ENCODE data around the gene VN1R5.
"Not testable (repeated sequence)": the region's sequence is repeated elsewhere in the genome, so short reads cannot be mapped to it uniquely, and the experiment has no call there.

VN1R5 gene

DNA sequence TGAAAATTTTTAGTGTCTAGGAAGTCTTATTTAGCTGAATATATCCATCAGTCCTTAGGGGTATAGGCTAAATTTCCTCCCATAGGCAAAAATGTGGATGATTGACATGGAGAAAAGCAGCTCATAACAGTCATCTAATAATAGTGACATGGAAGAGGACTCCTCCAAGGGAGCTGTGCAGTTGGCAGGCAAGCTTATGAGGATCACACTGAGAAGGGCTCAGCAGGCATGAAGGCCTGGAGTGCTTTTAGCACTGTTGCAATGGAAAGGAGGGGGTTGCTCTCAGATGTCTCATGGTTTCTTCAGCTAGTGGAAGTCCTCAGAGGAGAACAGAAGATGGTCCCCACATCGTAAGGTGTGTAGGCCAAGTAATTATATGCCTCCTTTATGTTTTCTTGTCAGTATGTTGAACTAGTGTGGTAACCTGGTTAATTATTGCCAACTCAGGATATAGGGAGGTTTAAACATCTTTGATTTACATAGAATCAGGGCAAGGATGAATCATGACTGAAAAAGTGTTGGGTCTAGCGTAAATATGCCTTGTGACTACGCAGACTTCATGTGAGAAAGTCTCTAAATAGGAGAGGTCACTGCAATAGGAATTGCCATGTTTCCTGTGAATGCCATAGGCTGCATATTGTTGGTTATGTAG is 18.9 kb downstream of the VN1R5 start:
- no peak for DNase-seq

DNA sequence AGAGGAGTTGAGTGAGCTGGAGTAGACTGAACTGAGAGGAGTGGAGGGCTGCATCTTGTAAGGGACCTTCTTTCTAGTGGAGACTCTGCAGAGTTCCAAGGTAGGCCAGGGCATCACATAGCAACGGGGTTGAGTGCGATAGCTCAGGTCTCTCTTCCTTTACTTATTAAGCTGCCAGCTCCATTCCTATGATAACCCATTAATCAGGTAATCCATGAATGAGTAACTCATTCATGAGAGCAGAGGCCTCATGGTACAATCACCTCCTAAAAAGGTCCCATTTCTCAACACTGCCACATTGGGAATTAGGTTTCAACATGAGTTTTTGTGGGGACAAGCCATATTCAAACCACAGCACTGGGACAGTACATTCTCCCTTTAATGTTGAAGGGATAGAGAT is 21.3 kb downstream of the VN1R5 start:
- no peak for DNase-seq

DNA sequence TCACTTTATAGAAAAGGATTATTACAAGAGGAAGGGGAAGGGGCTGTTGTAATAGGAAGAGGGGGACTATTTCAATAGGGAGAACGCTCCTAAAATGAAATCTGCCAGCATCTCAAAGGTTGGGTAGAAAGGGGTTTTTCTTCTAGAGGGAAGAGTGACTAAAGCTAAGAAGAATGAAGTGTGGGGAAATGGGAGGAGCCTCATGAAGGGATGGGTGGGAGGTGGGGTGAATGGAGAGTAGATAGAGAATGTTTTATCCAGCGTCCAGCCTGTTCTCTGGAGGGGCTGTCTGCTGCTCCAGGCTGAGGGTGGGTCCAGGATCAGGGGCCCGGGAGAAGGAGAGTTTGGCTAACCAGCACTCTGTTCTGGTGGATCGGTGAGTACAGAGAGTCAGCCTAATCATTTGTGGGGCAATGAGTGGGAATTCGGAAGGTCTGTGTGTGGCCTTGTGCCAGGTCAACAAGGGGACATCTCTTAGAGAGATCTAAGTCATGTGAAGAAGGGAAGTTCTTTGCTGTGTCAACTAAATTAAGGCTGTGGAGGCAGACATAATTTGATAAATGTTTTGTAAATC is 25.2 kb downstream of the VN1R5 start:
- no peak for DNase-seq

DNA sequence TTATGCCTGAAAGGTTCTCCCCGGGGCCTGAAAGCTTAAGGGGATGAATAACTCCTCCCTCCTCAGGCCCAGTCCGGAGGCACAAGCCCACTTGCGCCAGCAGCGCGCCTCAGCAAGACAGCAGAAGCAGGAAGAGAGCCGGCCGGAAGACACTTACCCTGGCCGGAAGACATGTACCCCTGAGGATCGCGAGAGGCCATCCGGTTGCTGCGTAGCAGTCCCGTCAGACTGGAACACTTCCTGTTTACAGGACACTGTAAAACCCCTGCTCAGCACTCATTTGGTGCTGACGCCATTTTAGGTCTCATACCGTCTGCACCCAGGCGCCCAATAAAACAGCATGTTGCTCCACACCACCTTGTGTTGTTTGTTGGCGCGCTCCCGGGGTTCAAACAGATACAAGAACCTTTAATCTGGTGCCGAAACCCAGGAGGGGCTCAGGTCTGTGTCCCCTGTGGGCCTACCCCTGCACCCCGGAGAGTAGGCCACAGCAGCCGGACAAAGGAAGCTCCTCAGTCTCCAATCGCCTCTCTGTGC is 30.3 kb downstream of the VN1R5 start:
- DNase-seq = no peak

DNA sequence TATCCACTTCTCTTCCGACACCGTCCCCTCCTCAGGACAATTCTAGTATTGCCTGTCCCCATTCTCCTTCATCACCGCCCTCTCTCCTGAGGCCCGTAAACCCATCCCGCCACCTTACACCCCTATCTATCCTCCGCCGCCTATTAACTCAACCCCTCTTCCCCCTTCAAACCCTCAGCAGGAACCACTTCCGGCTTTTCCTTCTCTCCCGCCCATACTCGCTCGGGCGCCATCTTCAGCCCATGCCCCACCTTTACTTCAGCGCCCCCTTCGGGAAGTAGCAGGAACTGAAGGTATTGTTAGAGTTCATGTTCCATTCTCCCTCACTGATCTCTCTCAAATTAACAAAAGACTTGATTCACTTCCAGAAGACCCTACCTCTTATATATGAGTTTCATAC is 31.6 kb downstream of the VN1R5 start:
- DNase-seq = no peak

DNA sequence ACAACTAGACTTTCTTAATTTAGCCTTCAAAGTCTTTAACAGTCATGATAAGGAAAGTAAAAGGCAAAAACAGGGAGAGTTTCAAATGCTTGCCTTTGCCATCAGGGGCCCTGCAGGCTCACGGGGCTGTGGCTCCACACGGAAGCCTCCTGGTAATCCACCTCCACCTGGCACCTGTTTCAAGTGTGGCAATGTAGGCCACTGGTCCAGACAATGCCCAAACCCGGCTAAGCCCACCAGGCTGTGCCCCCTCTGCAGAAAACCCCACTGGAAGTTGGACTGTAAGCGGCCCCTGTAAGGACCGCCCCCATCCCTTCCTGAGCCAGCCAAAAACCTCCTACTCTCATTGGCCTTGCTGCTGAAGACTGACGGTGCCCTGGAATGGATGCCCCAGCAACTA is 32.5 kb downstream of the VN1R5 start:
- no peak for DNase-seq

DNA sequence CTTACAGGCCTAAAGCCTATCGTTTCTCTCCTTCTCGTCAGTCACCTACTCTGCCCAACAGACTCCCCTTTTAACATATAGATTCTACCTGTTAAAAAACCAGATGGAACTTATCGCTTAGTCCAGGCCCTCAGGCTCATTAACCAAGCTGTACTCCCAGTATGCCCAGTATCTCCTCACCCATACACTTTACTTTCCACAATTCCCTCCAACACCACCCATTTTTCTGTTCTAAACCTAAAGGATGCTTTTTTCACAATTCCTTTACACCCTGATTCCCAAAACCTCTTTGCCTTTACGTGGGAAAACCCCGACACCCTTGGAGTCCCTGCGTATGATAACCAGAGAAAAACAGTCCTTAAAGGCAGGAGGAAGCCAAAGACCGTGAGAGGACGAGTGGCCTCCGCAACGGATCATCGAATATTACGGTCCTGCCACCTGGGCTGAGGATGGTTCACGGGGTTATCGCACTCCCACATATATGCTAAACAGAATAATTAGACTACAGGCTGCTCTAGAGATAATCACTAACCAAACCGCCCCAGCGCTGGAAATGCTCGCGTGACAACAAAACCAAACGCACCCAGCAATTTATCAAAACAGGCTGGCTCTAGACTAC is 33.5 kb downstream of the VN1R5 start:
- not testable (repeated sequence) for DNase-seq

DNA sequence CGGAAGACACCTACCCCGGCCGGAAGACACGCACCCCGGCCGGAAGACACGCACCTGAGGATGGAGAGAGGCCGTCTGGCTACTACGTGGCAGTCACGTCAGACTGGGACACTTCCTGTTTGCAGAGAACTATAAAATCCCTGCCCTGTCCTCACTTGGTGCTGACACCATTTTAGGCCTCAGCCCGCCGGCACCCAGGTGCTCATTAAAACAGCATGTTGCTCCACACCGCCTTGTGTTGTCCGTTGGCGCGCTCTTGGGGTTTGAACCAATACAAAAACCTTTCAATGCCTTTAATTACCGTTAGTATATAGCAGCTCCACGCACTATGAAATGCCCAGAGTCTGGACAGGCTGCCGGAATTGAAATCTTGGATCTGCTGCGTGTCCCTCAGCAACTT is 34.7 kb downstream of the VN1R5 start:
- DNase-seq = no peak

DNA sequence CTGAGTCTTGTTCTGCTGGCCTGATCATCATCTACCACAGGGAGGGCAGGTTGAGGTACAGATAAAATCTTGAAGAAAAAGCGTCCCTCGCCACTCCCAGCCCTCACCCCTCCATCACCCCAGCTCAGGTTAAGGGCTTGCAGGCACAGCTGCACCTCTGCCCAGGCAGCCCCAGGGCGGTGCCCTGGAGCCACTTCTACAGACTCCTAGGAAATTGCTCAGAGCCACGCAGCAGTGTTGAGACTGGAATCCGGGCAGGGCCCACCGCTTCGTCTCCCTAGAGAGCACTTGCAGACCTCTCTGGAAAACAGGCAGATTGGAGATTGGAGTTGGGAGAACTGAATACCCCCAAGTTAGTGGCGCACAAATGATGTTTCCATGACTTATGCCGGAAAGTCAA is 35.3 kb downstream of the VN1R5 start:
- DNase-seq = no peak

DNA sequence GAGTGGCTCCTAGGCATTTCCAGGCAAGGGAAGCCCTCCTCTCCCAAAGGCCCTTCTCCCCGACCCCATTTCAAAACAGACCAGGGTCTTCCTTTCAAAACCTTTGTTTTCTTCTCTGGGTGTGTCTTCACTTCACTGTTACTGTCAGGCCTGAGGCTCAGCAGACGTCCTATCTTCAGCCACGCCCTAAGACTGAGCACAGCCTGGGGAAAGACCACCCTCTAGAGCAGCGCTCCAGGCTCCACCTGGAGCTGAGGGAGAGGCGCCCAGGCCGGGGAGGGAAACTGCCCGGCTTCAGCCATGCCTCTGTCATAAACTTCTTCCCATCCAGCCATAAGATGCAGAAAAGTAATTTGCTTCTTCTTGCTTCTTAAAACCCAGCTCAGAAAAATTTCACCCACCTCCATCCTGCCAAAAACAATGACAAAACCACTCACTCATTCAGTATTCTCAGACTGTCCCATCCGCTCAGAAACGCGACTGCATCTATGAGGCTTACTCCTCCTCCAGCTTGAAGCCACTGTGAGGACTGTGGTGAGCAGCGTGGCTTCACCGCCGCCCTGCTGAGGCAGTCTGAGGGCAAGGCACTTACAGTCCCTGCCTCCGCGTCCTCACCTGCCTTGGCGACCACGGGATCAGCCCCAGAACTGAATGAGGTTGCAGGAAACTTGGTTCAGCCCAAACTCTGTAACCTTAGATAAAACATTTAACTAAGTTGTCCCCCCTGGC is 36.1 kb downstream of the VN1R5 start:
- DNase-seq = no peak

DNA sequence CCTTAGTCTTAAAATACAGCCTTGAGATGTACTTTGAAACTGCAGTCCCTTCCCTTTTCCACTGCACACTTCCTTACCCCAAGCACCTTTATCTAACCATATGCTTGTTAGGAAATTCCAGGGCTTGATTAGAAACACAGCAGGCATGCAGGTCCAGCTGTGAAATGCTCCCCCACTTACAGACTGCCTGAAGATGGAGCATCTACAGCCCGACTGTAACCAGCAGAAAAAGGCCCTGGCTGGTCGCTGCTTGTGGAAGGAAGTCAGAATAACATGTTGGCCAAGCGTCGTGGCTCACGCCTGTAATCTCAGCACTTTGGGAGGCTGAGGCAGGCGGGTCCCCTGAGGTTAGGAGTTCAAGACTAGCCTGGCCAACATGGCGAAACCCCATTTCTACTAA is 37.2 kb downstream of the VN1R5 start:
- DNase-seq = no peak

DNA sequence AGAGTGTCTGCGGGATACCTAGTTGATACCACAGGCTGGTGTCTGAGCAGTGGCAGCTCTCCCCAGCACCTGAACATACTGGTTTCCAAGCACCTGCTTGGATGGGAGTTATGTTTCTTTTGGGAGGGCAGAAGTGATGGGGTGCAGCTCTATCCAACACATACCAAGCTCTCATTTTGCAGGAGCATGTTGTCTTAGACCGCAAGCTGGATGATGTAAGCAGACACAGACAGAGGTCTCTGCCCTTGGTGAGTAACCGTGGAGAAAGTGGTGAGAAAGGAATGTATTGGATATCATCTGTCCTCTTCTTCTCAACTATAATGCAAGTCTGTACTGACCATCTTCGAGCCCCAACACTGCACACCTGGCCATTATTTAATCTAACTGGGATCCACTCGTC is 38.4 kb downstream of the VN1R5 start:
- no peak for DNase-seq

DNA sequence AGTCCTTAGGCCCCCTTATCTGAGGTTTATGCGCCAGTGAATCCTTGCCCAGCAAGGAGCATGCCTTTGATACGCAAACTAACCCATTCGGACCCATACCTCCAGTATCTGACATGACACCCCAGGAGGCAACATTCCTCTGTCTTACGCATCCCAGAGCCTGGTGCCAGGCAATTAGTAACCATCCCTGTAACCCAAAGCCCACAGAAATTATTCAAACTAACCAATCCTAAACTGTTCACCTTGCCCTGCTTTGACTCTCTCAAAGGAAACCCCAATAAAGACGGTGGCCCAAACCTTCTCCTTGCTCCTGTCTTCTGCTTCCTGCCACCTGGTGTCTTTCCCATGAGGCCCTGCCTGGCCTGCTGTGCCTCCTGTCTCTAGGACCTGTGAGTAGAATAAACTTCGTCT is 39.4 kb downstream of the VN1R5 start:
- no peak for DNase-seq

DNA sequence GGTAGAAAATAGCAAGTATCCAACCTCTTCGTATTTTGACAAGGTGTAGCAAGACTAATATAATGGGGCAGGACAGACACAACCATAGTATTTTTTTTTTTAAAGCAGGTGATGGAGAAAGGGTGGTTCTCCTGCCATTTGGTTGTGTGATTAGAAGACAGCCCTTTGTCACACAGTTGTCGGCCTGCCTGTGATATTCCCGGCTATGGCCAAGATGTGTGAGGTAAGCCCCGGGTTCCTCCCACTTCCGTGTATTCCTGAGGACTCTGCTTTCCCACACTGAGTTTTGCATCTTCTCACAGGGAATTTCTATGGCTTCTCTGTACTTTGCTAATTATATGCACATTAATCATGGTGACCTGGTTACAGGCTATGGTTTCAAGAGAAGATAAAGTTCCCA is 39.9 kb downstream of the VN1R5 start:
- DNase-seq = no peak

DNA sequence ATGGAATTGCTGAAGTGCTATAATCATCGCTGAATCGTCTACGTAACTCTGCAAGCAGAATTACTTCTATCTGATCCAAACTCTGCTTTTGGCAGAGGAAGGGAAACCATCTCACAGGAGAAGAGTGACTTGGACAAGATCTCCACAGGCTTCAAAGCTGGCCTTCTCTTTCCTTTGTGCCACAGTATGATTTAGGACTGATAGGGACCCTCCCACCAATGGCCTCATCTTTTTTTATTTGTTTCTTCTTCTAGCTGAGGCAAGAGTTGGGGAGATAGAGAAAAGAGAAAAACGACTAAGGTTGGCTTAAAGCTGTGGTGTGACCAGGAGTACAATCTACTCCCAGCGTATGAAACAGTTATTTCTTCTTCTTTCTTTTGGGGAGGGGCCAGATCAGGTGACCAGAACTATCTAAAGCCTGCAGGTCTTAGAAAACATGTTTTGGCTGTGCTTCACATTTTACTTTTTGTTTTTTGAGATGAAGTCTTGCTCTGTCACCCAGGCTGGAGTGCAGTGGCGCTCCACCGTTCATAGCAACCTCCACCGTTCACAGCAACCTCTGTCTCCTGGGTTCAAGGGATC is 40.8 kb downstream of the VN1R5 start:
- DNase-seq = no peak

DNA sequence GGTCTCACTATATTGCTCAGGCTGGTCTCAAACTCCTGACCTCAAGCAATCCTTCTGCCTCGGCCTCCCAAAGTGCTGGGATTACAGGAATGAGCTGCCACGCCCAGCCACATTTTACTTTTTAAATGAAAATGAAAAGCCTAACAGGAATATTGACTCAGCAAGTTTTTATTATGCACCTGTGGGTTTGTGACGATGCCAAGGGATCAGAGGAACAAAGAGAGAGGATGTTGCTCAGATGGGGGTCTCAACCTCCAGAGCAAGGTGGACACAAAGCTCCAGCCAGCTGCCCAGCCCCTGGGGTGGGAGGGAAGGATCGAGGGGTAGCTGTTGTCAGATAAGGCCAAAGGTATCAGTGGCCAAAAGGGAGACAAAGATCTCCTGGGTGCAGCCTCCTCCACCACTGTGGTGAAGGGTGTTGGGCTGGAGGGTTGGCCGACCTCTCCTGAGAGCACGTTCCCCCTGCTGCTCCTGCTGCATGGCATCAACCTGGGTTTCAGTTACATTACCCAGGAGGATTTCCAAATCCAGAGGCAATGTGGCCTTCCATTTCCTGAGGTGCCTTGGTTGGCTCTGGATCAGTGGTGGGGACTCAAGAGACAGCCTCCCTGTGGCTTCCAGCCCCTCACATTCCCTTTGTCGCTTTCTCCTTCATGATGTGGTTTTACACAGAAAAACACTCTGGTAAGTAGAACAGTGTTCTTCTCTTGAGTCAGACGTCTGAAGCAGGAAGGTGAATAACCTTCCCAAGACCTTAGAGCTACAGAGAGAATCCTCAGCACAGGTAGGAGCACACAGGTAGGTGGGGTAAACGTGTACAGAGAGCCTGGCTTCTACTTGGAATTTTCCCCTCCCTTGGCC is 41.6 kb downstream of the VN1R5 start:
- DNase-seq = no peak

DNA sequence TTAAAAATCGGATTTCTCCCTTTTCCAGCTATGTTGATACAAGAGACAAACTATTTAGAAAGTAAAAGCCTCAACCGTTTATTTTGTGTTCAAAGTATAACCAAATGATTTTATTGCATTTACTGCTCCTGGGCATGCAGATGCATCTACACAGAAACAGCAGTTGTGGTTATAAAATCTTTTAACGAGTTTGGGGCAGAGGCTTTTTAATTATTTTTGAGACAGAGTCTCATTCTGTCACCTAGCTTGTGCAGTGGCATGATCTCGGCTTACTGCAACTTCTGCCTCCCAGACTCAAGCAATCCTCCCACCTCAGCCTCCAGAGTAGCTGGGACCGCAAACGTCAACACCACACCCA is 42.2 kb downstream of the VN1R5 start:
- no peak for DNase-seq

DNA sequence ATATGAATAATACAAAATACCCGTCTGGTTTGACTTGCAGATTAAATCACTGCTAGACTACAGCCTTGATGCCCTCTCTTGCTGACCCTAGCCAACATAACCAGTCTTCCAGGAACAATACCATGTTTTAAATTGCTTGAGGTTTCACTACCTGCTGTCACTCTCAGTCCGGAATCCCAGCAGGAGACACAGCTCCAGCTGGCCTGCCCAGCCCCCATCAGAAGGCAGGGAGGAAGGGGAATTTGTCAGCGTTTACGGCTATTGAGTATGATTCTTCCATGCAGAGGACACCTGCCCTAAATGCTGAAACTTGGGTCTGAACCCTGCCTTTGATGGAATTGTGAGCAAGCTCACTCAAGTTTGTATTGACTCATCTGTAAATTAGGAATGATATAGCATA is 42.8 kb downstream of the VN1R5 start:
- no peak for DNase-seq

DNA sequence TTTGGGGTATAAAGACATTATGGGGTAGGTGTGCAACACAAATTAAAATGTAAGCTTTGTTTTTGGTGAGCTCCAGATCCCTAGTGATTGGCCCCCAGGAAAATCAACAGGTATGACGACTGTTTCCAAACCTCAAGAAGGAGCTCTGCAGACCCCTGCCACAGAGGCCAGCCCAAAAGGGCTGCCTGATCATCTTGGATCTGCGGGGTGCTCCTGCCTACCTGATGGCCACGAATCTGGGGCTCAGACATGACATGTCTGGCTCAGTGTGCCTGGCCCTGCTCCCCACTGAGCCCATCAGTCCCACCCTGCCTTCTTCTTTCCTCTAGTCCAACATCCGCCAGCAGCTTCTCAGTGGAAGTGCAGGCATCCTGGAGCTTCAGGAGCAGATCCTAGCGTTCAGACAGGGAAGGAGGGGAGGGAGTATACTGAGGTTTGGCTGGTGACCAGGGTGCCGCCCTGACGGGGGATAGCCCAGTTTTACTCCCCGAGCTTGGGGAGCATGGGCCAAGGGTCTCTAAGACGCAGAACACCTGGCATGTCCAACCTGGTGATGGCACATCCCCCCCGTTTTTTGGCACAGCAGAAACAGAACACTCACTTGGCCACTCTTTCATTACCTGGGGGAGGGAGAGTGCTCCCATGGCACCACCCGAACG is 44.0 kb downstream of the VN1R5 start:
- no peak for DNase-seq

DNA sequence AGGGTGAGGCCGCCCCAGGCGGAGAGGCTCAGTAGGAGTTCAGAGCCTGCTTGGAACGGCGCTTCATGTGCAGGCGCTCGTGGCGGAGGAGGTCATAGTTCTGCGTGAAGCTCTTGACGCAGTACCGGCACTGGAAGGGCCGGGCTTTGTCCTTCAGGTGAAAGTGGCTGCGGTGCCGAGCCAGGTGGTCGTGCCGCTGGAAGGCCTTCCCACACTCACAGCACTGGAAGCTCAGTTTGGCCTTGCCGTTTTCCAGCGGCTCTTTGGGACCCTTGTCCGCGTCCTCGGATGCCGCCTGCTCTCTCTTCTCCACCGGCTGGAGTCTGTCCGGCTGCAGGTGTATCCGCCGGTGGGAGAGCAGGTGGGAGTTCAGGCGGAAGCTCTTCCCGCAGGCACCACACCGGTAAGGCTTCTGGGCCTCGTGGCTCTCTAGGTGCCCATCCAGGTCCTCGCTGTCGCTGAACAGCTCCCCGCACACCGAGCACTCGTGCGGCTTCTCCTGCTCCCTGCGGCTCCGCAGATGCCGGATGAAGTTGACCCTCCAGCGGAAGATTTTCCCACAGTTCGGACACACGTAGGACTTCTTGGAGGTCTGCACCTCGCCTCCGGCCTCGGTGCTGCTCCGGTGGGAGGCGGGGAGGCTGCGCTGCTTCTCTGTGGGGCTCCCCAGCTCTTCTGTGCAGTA is 44.8 kb downstream of the VN1R5 start:
- no peak for DNase-seq

DNA sequence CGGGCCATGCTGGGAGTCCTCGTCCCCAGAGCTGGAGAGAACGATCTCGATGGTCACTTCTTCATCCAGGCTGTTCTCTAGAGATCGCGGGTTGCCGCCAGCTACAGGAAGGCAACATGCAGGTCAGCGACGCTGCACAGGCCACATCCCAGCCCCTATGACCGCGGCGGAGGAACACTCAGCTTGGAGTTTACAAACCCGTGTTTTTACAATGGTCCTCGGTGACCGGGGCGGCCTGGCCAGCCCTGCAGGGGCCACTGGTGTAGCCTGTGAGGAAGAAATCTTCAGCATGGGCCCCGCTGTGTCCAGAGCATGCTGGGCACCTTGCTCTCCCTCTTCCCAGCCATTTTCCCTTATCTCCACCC is 45.3 kb downstream of the VN1R5 start:
- DNase-seq = no peak

DNA sequence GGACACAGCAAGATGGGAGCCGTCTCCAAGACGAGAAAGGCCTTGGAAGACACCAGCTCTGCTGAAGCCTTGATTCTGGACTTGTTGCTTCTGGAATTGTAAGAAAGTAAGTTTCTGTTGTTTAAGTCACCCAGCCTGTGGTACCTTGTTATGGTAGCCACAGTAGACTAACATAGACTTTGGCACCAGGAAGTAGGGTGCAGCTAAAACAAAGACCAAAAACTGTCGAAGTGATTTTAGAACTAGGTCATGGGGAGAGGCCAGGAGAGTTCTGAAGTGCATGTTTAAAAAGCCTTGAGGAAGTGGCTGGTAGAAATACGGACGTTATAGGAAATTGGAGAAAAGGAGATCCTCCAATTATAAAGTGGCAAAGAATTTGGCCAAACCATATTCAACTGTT is 47.3 kb downstream of the VN1R5 start:
- no peak for DNase-seq

Data from GF-D8 (cell line).